Fibroblast of gingiva (primary cell): ENCODE results near the gene FCHSD2.
A peak's percentile ranks its signal among the peaks of the same experiment; 100 is the strongest.
"Not testable (repeated sequence)": the region's sequence is repeated elsewhere in the genome, so short reads cannot be mapped to it uniquely, and the experiment has no call there.

Source experiments
- DNase-seq: peaks from one replicate; pipeline ENCODE4 v3.0.0-alpha.2; 2011; ENCODE audit warnings: low read depth

Gene FCHSD2

DNA sequence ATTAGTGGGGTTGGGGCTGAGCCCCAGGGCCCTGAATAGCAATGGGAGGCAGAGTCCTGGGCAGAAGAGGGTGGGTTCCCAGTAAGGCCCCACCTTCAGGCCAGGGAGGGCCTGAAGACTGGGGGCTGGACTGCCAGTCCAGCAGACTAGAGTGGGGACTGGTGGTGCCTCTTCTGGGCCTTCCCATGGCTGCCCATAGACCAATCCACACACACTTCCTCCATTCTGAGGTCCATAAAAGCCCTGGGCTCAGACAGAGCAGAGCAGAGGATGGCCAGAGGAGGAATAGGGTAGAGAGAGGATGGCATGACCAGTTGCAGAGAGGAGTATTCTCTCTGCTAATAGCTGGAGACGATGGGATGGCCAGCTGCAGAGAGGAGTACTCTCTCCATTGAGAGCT lies 216.0 kb downstream of the FCHSD2 start:
- no peak for DNase-seq

DNA sequence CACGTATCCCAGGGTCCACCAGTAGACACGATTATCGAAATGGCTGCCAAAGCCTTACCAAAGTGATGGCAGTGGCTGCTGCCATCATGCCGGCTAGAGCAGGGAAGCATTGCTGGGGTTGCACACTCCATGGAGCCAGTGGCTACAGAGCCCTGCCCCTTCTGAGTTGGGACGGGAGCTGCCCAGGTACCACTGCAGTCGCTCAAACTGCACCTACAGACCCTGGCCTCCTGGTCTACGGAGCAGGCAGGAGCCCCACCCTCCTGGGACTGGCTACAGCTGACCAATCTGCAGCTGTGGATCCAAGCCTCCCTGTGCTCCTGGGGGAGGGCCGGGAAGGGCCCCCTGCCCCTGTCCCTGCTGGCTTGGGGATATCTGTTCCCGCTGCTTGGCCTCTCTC lies 216.5 kb downstream of the FCHSD2 start:
- DNase-seq: no peak

DNA sequence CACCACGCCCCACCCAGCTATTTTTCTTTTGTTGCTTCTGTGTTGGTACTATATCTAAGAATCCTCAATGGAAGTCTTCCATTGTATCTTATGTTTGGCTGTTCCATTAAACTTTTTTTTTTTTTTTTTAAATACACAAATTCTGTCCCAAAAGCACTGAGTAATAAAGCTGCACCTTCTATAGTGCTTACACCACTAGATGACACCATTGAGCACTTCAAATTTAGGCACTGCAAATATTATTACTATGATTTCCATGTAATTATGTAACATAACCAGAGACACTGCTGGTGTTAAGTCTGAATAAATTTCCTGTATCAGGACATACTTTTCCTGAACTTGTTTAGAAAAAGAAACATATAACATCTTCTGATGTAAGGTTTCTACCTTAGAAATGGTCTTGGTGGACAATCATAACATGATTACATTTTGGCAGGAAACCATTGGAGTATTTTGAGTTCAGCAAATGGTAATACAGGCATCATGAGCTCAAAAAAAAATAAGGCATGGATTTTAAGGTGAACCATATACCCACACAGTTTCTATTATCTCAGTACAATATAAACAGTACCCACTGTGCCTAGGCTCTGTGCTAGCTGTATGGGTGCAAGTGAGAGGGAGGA lies 217.4 kb downstream of the FCHSD2 start:
- peak; percentile 50 for DNase-seq

DNA sequence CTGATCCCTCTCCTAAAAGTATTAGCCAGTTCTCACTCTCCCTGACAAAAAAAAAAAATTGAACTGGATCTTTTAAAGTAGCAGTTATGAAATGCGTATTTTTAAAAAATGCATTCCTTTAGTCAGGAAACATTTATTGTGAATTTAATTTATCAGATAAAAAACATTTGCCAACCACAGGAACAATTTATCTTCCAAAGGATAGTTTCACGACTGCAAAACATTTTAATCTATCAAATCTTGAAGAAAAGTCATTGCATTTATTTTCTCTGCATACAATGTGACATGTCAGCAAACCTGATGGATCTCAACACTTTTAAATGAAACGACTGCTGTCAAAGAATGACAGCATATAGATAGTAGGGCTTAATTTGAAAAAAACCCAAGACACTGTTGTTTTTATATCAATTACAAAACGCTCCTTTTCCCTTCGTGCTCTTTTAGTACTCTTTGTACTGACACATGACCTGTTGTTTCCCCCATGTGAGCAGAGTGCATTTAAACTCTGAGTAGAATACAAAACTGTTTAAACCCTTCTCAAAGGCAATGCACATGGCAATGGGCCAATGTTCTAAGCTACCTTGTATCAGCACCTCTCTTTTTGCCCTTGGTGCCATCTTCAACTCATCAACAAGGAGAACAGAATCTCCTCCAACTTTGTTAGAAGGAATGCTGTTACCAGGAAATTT lies 220.9 kb downstream of the FCHSD2 start:
- DNase-seq: no peak

DNA sequence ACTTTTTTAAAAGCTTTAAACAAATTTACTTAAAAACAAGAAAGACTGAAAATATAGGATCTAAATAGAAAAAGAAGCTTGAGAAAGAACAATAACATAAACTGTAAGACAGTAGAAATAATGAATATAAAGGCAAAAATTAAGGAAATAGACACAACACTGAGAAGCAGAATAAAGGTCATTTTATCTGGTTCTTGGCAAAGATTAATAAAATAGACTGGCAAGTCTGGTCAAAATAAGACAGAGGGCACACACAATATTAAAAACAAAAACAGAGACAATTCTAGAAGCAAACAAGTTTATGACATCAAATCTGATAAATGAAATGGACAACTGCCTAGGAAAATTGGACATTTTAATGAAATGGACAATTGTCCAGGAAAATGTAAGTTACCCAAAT lies 222.1 kb downstream of the FCHSD2 start:
- no peak for DNase-seq

DNA sequence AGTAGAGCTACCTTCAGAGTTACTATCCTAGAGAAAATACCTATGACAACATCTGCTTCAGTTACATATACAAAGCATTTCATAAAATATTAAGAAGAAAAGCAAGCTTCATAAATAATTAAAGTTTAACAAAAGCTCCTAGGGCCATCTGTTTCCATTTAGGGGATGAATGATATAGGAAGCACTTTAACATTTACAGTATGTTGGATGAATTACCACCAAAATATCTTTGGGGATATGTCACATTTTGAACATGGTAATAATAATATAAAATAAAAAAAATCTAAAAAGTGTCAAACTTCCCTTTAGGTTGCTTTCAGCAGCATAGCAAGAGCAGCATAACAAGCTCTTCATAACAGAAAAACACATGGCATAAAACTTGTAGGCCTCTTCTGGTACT lies 223.3 kb downstream of the FCHSD2 start:
- peak; percentile 23 for DNase-seq

DNA sequence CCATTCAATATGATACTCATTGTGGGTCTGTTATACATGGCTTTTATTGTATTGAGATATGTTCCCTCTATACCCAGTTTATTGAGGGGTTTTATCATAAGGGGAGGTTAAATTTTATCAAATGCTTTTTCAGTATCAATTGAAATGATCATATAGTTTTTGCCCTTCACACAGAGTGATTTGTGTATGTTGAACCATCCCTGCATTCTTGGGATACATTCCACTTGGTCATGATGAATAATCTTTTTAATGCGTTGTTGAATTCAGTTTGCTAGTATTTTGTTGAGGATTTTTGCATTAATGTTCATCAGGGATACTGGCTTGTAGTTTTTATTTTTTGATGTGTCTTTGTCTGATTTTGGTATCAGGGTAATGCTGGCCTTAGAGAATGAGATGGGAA lies 229.9 kb downstream of the FCHSD2 start:
- no peak for DNase-seq

DNA sequence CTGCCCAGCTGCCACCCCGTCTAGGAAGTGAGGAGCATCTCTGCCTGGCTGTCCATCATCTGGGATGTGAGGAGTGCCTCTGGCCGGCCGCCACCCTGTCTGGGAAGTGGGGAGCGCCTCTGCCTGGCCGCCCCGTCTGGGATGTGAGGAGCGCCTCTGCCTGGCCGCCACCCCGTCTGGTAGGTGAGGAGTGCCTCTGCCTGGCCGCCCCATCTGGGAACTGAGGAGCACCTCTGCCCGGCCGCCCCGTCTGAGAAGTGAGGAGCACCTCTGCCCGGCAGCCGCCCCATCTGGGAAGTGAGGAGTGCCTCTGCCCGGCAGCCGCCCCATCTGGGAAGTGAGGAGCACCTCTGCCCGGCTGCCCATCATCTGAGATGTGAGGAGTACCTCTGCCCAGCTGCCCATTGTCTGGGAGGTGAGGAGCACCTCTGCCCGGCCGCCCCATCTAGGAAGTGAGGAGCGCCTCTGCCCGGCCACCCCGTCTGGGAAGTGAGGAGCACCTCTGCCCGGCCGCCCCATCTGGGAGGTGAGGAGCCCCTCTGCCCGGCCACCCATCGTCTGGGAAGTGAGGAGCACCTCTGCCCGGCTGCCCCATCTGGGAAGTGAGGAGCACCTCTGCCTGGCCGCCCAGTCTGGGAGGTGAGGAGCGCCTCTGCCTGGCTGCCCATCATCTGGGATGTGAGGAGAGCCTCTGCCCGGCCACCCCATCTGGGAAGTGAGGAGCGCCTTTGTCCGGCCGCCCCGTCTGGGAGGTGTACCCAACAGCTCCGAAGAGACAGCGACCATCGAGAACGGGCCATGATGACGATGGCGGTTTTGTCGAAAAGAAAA lies 232.3 kb downstream of the FCHSD2 start:
- DNase-seq: not testable (repeated sequence)

DNA sequence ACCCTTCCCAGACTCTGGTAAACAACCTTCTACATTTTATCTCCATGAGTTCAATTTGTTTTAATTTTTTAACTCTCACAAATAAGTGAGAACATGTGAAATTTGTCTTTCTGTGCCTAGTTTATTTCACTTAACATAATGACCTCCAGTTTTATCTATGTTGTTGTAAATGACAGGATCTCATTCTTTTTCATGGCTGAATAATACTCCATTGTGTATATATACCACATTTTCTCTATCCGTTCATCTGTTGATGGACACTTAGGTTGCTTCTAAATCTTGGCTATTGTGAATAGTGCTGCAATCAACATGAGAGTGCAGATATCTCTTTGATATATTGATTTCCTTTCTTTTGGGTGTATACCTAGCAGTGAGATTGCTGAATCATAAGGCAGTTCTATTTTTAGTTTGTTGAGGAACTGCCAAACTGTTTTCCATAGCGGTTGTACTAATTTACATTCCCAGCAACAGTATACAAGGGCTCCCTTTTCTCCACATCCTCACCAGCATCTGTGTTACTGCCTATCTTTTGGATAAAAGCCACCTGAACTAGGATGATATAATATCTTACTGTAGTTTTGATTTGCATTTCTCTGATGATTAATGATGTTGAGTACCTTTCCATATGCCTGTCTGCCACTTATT lies 234.0 kb downstream of the FCHSD2 start:
- DNase-seq: no peak

DNA sequence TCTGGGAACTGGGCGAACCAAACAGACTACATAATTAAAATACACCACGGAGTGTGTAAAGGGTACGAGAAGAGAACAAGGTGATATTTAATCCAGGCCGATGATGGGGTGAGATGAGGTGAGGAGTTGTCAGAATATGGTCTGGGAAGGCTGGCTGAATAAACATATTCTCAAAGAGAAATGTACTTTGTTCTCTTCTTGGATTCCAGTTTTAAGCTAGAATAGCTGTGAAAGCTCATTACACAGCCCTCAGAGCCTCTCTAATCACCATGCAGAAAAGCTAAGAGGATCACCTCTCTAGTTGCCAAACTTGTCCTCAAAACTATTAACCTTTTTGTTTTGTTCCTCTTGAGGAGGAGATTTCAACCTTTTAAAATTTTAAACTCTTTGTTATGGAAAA lies 238.1 kb downstream of the FCHSD2 start:
- no peak for DNase-seq

DNA sequence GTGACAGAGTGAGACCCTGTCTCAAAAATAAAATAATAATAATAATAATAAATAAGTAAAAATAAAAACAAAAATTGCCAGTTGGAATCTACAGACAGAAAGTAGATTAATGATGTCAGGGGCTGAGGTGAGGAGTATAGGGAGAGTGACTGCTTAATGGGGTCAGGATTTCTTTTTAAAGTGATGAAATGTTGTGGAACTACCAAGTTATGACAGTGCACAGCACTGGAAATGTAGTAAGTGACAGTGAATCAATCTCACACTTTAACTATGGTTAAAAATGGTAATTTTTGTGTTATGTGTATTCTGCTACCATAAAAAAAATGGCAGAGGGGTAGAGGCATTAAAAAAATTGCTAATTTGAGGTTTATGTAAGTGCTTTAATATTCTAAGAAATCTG lies 240.7 kb downstream of the FCHSD2 start:
- no peak for DNase-seq

DNA sequence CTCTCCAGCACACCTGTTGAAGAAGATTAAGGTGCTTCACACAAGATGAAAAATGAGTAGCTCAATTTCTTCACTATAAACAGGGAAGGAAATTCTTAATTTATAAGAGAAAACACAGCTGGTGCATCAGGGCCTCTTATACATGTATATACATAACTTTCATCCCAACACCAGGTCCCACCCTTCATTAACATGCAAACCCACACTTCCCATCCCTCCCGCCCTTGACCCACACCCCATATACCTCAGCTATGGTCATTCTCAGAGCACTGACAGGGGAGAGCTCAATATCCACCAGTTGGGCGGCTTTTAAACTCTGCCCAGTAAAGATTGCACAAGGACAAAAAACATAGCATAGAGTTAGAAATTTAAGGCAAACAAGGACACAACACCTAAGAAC lies 242.1 kb downstream of the FCHSD2 start:
- no peak for DNase-seq

DNA sequence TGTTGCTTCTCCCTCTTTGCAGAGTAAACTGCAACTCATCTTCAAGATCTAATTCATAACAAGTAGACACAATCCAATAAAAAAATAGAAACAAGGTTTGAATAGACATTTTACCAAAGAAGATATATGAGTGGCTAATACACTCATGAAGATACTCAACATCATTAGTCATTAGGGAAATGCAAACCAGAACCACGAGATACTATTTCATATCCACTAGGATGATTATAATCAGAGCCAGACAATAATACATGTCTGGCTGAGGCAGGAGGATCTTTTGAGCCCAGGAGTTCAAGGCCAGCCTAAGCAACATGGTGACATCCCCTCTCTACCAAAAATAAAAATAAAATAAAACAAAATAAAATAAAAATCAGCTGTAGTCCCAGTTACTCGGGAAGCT lies 242.9 kb downstream of the FCHSD2 start:
- peak; percentile 12 for DNase-seq

DNA sequence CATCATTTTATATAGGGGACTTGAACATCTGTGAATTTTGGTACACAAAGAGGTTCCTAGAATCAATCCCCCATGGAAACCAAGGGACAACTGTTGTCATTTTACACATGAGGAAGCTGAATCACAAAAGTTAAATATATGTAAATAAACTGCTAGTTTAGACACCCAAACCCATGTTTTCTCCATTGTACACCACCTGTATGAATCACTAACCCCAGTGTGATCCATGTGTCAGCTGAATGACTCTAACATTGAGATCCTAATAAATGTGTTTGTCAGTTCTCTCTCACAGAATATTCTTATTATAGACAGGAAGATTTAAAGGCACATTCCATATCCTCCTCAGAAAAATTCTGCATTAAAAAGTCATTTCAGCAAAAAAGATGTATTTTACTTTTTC lies 244.6 kb downstream of the FCHSD2 start:
- DNase-seq: no peak

DNA sequence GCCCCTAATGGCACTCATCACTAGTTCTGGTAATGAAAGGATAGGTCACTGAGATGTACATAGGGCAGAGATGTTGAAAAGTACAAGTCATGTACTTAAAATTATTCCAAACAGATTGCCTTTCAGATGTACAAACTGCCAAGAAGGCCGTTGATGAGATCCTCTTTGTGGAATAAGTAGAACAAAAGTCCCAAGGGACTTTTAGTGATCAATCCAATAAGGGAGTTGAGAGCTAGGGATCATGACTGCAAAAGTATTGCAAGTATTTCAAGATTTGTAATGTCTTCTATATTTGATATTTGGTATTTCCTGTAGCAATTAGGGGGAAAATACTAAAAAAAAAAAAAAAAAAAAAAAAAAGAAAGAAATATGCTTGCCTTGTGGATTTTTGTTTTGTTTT lies 245.7 kb downstream of the FCHSD2 start:
- DNase-seq: peak; percentile 65

DNA sequence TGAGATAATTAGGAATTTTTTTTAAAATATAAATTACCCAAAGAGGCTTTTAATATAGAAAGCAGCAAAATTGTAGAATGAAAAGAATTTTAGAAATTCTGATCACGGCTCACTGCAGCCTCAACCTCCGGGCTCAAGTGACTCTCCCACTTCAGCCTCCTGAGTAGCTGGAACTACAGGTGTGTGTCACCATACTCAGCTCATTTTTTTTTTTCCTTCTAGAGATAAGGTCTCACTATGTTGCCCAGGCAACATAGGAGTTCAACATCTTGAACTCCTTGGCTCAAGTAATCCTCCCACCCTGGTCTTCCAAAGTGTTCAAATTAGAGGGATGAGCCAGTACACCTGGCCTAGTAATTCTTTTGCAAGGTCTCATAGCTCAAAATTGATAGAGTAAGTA lies 251.2 kb downstream of the FCHSD2 start:
- no peak for DNase-seq

DNA sequence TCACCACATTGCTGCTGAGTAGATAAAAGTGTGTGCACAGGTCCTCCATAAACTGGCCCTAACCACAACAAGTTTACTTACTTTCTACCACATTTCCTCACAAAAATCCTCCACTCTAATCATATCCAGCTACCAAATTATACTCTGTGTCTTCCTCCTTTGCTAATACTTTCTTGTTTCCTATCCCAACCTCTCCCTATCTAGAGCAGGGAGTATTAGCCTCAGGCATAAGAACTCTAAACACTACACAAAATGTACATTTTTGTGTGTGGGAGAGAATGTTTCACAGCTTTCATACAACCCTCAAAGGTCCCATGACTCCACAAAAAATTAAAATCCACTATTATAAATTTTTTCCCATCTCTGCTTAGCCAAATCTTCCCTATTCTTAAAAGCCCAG lies 255.5 kb downstream of the FCHSD2 start:
- no peak for DNase-seq

DNA sequence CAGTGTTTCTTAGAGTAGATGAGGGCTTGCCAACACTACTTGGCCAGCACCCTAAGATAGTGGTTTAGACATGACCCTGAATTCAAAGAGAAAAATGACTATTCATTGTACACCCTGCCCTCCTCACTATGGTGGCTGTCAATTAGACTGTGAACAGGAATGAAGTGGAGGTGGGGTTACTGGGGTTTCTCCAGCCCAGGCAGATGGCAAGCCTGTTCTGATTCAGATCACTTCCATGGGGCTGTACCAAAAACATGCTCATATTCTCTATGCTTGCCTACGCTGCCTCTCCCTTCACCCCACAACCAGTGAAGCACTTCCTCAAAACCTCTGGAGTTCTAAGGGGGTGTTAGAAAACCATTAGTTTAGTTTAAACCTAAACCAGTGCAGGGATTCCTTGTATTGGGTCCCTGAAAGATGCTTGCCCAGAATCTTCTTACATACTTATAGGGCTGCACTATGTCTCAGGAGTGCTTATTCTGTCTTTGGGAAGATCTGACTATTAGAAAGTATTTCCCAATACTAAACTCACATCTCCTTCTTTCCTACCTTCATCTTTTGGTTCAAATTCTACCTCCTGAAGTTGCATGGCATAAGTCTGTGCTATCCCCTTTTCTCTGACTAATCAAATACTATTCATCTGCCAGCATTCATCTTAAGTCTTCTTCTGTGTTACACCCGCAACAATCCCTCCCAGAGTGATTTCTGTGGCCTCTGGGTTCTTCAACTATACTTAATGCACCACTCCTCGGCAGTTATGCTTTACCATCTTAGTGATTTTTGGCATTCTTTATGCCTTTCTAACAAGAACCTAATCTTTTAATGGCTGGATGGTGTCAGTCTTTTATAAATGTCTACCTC lies 256.1 kb downstream of the FCHSD2 start:
- no peak for DNase-seq

DNA sequence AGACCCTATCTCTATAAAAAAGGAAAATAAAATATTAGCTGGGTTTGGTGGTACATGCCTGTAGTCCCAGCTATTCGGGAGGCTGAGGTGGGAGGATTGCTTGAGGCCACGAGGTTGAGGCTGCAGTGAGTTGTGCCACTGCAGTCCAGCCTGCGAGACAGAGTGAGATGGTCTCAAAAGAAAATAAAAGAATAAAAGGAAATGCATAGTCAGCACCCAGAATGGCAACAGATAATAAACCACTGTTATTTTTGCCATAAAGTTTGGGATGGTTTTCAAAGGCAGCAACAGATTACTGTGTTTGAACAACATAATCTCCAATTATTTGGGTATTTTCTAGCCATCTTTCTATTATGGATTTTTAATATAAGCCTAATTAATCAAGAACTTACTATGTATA lies 266.0 kb downstream of the FCHSD2 start:
- no peak for DNase-seq

DNA sequence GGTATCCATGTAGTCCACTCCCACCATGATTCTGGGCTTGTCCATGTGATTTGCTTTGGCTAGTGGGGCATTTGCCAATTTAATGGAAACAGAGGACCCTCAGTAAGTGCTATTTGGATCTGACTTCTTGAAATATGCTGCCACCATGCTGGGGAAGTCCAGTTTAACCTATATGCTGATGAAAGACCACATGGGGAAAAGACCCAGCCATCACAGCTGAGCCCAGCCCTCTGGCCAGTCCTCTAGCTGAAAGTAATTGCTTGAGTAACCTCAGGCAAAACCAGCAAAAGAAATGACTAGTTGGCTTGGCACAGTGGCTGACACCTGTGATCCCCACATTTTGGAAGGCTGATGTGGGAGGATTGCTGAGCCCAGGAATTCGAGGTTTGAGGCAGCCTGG lies 266.4 kb downstream of the FCHSD2 start:
- no peak for DNase-seq

DNA sequence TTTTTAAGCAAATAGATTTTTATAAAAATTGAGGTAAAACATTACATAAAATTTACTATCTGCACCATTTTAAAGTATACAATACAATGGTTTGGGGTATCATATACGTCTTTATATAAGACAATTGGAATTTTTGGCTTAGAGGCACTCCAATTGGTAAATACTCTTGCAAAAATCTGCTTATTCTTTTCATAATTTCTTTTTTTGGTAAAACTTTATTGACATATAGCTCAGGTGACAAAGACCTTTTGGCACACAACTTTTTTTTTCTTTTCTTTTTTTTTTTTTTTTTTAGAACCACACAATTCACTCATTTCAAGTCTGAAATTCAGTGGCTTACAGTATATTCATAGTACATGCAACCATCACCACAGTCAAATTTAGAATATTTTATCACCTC lies 270.1 kb downstream of the FCHSD2 start:
- no peak for DNase-seq

DNA sequence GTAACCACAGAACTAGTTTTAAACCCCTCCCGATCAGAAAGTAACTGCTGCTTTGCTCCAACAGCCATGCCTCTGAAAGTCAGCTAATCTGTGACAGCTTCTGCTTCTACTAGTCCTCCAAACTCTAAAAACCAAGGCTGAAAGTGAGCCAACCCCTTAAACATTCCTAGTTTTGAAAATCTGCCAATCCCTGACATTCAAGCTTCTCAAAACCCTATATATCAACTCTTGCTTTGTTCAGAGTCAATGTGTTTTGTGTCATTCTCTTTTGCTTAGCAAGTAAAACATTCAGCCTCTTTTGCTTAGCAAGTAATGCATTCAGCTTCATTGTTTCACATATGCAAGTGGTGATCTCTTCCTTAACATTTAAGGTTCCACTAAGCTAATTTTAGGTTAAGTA lies 271.0 kb downstream of the FCHSD2 start:
- DNase-seq: peak; percentile 7
